Measurements from ENCODE around the gene ZNF646. TPM values are rescaled to one million over a fixed set of nuclear protein-coding genes. Genes with fewer than 3 reads are reported as not detected.

The ZNF646 gene
- total RNA-seq, 1 donor from 2014 or later: 15.2 TPM

- no peak for TF ChIP-seq CTCF (IDR thresholded peaks at IDR 0.05)
- H3K4me1 Mint-ChIP-seq (ENCODE audit: low read depth): peaks cover 15% of the 10 kb centered on the region
- H3K9me3 Mint-ChIP-seq (ENCODE audit: low read depth): no peaks in the 10 kb centered on the region
- no peak overlapping the region for H3K4me3 Mint-ChIP-seq (ENCODE audit: unreplicated experiment)
- H3K27me3 Mint-ChIP-seq (ENCODE audit: low read depth): no peaks in the 10 kb centered on the region
- H3K36me3 Mint-ChIP-seq (ENCODE audit: low read depth): peaks cover 14% of the 10 kb centered on the region
- peak; percentile 94 for DNase-seq (ENCODE audit: low spot score)
- no peak overlapping the region for H3K27ac Mint-ChIP-seq (ENCODE audit: unreplicated experiment)
Measured at GRCh38 chr16:31080035-31080629, 5.9 kb downstream of the ZNF646 start.

GRCh38 chr16:31080756-31081419 is 6.7 kb downstream of the ZNF646 start:
- no peak overlapping the region for H3K27ac Mint-ChIP-seq (ENCODE audit: unreplicated experiment)
- no peaks in the 10 kb centered on the region for H3K9me3 Mint-ChIP-seq (ENCODE audit: low read depth)
- no peak for DNase-seq (ENCODE audit: low spot score)
- no peak for TF ChIP-seq CTCF (IDR thresholded peaks at IDR 0.05)
- H3K4me1 Mint-ChIP-seq (ENCODE audit: low read depth): peaks cover 8% of the 10 kb centered on the region
- no peak overlapping the region for H3K4me3 Mint-ChIP-seq (ENCODE audit: unreplicated experiment)
- H3K36me3 Mint-ChIP-seq (ENCODE audit: low read depth): peaks cover 14% of the 10 kb centered on the region
- no peaks in the 10 kb centered on the region for H3K27me3 Mint-ChIP-seq (ENCODE audit: low read depth)

- no peaks in the 10 kb centered on the region for H3K9me3 Mint-ChIP-seq (ENCODE audit: low read depth)
- no peak overlapping the region for H3K4me3 Mint-ChIP-seq (ENCODE audit: unreplicated experiment)
- peaks cover 7% of the 10 kb centered on the region for H3K4me1 Mint-ChIP-seq (ENCODE audit: low read depth)
- H3K27ac Mint-ChIP-seq (ENCODE audit: unreplicated experiment): peak overlapping the region; percentile 63
- no peaks in the 10 kb centered on the region for H3K27me3 Mint-ChIP-seq (ENCODE audit: low read depth)
- no peak for DNase-seq (ENCODE audit: low spot score)
- no peak for TF ChIP-seq CTCF (IDR thresholded peaks at IDR 0.05)
- peaks cover 17% of the 10 kb centered on the region for H3K36me3 Mint-ChIP-seq (ENCODE audit: low read depth)
Measured at GRCh38 chr16:31081428-31082351, 7.5 kb downstream of the ZNF646 start.

GRCh38 chr16:31082368-31083045 is 8.3 kb downstream of the ZNF646 start:
- H3K4me3 Mint-ChIP-seq (ENCODE audit: unreplicated experiment): no peak overlapping the region
- H3K9me3 Mint-ChIP-seq (ENCODE audit: low read depth): no peaks in the 10 kb centered on the region
- TF ChIP-seq CTCF (IDR thresholded peaks at IDR 0.05): no peak

GRCh38 chr16:31083081-31083480 is 8.9 kb downstream of the ZNF646 start:
- Mint-ChIP-seq H3K27ac (ENCODE audit: unreplicated experiment) (peak overlapping the region; percentile 22), H3K27me3 (ENCODE audit: low read depth) (no peaks in the 10 kb centered on the region), H3K4me3 (ENCODE audit: unreplicated experiment) (no peak overlapping the region), H3K36me3 (ENCODE audit: low read depth) (peaks cover 12% of the 10 kb centered on the region), H3K9me3 (ENCODE audit: low read depth) (no peaks in the 10 kb centered on the region), H3K4me1 (ENCODE audit: low read depth) (peaks cover 7% of the 10 kb centered on the region)
- DNase-seq (ENCODE audit: low spot score): no peak
- TF ChIP-seq CTCF (IDR thresholded peaks at IDR 0.05): no peak

More at GRCh38 chr16:31082368-31083045, 8.3 kb downstream of the ZNF646 start:
- Mint-ChIP-seq H3K27ac (ENCODE audit: unreplicated experiment) (peak overlapping the region; percentile 63), H3K27me3 (ENCODE audit: low read depth) (no peaks in the 10 kb centered on the region), H3K36me3 (ENCODE audit: low read depth) (peaks cover 17% of the 10 kb centered on the region), H3K4me1 (ENCODE audit: low read depth) (peaks cover 7% of the 10 kb centered on the region)
- DNase-seq (ENCODE audit: low spot score): no peak
